GM12872 (cell line): ENCODE data around the gene TNNT1.

ENCODE experiments used
- CTCF ChIP-seq: IDR thresholded peaks from 3 replicates; pipeline ENCODE4 v1.5.1; 2011; ENCODE audit warnings: low read depth, mild to moderate bottlenecking, low read length, moderate library complexity; ENCODE audit not compliant: insufficient read depth

TNNT1 gene

GRCh38 chr19:55186080-55186479, 37.1 kb upstream of the TNNT1 start:
- TF ChIP-seq CTCF = no peak

- TF ChIP-seq CTCF = no peak
These were observed 32.7 kb upstream of the TNNT1 start for GRCh38 chr19:55181740-55182139.

- no peak for TF ChIP-seq CTCF
These were observed 30.8 kb upstream of the TNNT1 start, which contains the start of gene SYT5 for GRCh38 chr19:55179606-55180484. TSS of gene SYT5 (minus strand) at chr19:55180289. CDS start at chr19:55179041, 1,248 bp downstream.

- TF ChIP-seq CTCF = no peak
These were observed 30.0 kb upstream of the TNNT1 start for GRCh38 chr19:55178781-55179599.

GRCh38 chr19:55176076-55176475, 27.1 kb upstream of the TNNT1 start:
- no peak for TF ChIP-seq CTCF

GRCh38 chr19:55175117-55175867, 26.3 kb upstream of the TNNT1 start:
- TF ChIP-seq CTCF = no peak
